ENCODE measurements around the gene NUP62CL. TPM values are rescaled to one million over a fixed set of nuclear protein-coding genes. Genes with fewer than 3 reads are reported as not detected.
"Not testable (repeated sequence)": the region's sequence is repeated elsewhere in the genome, so short reads cannot be mapped to it uniquely, and the experiment has no call there.

Gene NUP62CL
- polyA plus RNA-seq, 1 experiment: not detected

DNA sequence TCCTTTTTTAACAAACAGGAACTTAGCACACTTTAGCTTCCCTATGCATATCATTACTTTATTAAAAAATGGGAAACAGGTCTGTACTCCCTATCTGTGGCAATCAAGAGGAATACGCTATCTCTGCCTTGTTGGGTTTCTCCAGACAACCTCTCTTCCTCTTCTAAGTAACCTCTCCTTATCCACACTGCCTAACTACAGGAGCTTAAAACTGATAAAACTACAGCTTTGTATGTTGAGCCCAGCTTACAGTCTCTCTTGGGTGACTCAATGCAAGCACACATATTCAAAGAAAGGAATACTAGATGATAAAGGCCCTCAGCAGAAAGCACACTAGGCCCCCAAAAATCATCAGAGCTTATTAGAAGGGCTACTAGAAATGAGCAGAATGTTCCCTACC lies 8.9 kb downstream of the NUP62CL start:
- ChIA-PET CTCF (no interaction called here), POLR2A (no interaction called here)

DNA sequence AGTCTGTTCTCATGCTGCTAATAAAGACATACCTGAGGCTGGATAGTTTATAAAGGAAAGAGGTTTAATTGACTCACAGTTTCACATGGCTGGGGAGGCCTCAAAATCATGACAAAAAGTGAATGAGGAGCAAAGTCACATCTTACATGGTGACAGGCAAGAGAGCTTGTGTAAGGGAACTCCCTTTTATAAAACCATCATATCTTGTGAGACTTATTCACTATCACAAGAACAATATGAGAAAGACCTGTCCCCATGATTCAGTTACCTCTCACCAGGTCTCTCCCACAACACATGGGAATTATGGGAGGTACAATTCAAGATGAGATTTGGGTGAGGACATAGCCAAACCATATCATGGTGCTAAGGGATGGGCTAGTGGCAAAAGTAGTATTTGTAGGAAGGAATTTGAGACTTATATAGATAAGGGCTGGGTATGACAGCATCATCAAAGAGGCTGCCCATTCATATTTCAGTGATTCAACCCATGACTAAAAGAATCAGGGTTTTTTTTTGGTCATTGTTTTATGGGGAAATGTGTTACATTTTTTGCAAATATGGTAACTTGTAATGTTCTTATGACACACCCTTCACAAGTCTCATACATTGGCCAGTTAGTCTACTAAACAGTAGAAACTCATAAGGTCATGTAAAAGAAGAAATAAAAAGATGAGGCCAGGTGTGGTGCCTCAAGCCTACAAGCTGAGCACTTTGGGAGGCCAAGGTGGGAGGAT lies 34.7 kb downstream of the NUP62CL start:
- no peak for DNase-seq (ENCODE audit: low read depth)
- CTCF ChIA-PET: no interaction called here
- POLR2A ChIA-PET: no interaction called here
- TF ChIP-seq, protein P1, sequence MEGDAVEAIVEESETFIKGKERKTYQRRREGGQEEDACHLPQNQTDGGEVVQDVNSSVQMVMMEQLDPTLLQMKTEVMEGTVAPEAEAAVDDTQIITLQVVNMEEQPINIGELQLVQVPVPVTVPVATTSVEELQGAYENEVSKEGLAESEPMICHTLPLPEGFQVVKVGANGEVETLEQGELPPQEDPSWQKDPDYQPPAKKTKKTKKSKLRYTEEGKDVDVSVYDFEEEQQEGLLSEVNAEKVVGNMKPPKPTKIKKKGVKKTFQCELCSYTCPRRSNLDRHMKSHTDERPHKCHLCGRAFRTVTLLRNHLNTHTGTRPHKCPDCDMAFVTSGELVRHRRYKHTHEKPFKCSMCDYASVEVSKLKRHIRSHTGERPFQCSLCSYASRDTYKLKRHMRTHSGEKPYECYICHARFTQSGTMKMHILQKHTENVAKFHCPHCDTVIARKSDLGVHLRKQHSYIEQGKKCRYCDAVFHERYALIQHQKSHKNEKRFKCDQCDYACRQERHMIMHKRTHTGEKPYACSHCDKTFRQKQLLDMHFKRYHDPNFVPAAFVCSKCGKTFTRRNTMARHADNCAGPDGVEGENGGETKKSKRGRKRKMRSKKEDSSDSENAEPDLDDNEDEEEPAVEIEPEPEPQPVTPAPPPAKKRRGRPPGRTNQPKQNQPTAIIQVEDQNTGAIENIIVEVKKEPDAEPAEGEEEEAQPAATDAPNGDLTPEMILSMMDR (IDR thresholded peaks at IDR 0.05; ENCODE audit: insufficient read depth, low read depth, low read length): no peak
- Histone ChIP-seq H3K36me3 (ENCODE audit: control insufficient read depth, insufficient read depth, low read length) (no peaks in the 10 kb centered on the region), H3K27me3 (ENCODE audit: control insufficient read depth, insufficient read depth, low read length) (no peaks in the 10 kb centered on the region), H3K4me3 (ENCODE audit: low read depth, low read length) (no peak overlapping the region)

More for the DNA sequence above, 8.9 kb downstream of the NUP62CL start:
- Histone ChIP-seq H3K36me3 (ENCODE audit: control insufficient read depth, insufficient read depth, low read length) (no peaks in the 10 kb centered on the region), H3K27me3 (ENCODE audit: control insufficient read depth, insufficient read depth, low read length) (no peaks in the 10 kb centered on the region), H3K4me3 (ENCODE audit: low read depth, low read length) (no peak overlapping the region)
- TF ChIP-seq, protein P1 (IDR thresholded peaks at IDR 0.05; ENCODE audit: insufficient read depth, low read depth, low read length): no peak
- DNase-seq (ENCODE audit: low read depth): no peak

DNA sequence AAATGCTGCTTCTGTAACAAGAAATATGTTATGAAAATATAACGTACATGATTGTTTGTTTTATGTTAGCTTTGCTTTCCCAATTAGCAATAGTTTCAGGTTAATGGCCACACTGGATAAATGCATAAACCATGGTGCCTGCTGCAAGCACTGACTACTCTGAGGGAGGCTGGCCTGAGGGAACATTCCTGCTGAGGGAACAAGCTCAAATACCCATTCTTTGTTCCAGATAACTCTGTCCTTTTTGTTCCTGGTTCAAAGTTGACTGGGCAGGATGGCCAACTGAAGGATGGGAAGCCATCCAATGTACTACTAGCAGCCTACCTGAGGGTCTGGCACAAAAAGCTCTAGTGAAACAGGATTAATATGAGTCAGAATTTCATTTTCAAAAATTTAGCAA lies 37.5 kb downstream of the NUP62CL start:
- Histone ChIP-seq H3K27me3 (ENCODE audit: control insufficient read depth, insufficient read depth, low read length) (no peaks in the 10 kb centered on the region), H3K4me3 (ENCODE audit: low read depth, low read length) (no peak overlapping the region), H3K36me3 (ENCODE audit: control insufficient read depth, insufficient read depth, low read length) (no peaks in the 10 kb centered on the region)
- DNase-seq (ENCODE audit: low read depth): no peak
- CTCF ChIA-PET: no interaction called here
- TF ChIP-seq, protein P1 (IDR thresholded peaks at IDR 0.05; ENCODE audit: insufficient read depth, low read depth, low read length): no peak
- POLR2A ChIA-PET: no interaction called here

DNA sequence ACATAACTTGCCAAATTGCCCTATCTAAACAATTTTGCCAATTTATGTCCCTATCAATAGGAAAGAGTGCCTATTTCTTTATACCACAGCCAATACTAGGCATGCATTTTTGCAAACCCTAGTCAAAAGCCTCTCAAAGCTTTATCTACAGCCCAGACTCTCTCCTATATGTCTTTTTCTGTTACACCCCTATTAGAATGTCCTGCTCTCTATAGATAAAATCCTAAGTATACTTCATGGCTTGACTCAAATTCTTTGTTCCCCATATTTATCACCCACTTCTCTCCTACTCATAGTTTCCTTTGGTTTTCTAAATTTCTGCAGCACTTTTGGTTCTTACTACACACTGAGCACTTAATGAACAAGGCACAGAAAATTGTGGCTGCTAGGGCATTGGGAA lies 38.0 kb downstream of the NUP62CL start:
- Histone ChIP-seq H3K27me3 (ENCODE audit: control insufficient read depth, insufficient read depth, low read length) (no peaks in the 10 kb centered on the region), H3K4me3 (ENCODE audit: low read depth, low read length) (no peak overlapping the region), H3K36me3 (ENCODE audit: control insufficient read depth, insufficient read depth, low read length) (no peaks in the 10 kb centered on the region)
- DNase-seq (ENCODE audit: low read depth): no peak
- ChIA-PET POLR2A (no interaction called here), CTCF (no interaction called here)
- TF ChIP-seq, protein P1 (IDR thresholded peaks at IDR 0.05; ENCODE audit: insufficient read depth, low read depth, low read length): no peak

DNA sequence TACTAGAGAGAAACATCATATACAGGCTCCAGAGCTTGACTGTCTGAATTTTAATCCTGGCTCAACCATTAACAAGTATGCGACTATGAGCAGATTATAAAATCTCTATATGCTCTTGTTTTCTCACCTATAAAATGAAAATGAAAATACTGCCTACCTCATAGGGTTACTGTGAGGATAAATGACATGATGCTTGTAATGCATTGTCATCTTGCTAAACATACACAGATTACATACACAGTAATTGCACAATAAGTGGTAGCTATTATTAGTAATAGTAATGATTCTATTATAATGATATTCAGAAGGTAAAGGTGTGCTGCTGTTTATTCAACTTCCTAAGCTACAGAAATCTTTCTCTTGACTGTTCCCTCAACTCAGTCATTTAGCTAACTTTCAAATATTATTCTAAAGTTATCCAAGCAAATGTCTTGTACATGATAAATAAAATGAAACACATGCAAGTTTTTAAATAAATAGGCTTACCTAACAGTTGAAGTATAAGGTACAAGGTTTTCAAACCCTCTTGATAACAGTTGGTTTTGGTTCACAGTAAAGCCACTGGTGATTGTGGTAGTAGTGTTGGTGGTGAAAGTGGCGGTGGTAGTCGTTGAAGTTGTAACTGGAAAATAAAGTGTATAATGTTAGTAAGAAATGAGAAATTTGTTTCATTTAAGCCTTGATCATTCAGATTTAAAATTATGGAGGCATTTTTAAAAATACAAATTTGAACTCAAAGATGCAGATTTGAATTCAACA lies 38.9 kb downstream of the NUP62CL start:
- CTCF ChIA-PET: no interaction called here
- Histone ChIP-seq H3K4me3 (ENCODE audit: low read depth, low read length) (no peak overlapping the region), H3K27me3 (ENCODE audit: control insufficient read depth, insufficient read depth, low read length) (no peaks in the 10 kb centered on the region), H3K36me3 (ENCODE audit: control insufficient read depth, insufficient read depth, low read length) (no peaks in the 10 kb centered on the region)
- DNase-seq (ENCODE audit: low read depth): no peak
- POLR2A ChIA-PET: no interaction called here
- TF ChIP-seq, protein P1 (IDR thresholded peaks at IDR 0.05; ENCODE audit: insufficient read depth, low read depth, low read length): no peak

DNA sequence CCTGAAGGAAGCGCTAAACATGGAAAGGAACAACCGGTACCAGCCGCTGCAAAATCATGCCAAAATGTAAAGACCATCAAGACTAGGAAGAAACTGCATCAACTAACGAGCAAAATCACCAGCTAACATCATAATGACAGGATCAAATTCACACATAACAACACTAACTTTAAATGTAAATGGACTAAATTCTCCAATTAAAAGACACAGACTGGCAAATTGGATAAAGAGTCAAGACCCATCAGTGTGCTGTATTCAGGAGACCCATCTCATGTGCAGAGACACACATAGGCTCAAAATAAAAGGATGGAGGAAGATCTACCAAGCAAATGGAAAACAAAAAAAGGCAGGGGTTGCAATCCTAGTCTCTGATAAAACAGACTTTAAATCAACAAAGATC lies 48.6 kb downstream of the NUP62CL start:
- DNase-seq (ENCODE audit: low read depth); POLR2A ChIA-PET; H3K36me3 ChIP-seq (ENCODE audit: control insufficient read depth, insufficient read depth, low read length); H3K4me3 ChIP-seq (ENCODE audit: low read depth, low read length); CTCF ChIA-PET; H3K27me3 ChIP-seq (ENCODE audit: control insufficient read depth, insufficient read depth, low read length): not testable (repeated sequence)

DNA sequence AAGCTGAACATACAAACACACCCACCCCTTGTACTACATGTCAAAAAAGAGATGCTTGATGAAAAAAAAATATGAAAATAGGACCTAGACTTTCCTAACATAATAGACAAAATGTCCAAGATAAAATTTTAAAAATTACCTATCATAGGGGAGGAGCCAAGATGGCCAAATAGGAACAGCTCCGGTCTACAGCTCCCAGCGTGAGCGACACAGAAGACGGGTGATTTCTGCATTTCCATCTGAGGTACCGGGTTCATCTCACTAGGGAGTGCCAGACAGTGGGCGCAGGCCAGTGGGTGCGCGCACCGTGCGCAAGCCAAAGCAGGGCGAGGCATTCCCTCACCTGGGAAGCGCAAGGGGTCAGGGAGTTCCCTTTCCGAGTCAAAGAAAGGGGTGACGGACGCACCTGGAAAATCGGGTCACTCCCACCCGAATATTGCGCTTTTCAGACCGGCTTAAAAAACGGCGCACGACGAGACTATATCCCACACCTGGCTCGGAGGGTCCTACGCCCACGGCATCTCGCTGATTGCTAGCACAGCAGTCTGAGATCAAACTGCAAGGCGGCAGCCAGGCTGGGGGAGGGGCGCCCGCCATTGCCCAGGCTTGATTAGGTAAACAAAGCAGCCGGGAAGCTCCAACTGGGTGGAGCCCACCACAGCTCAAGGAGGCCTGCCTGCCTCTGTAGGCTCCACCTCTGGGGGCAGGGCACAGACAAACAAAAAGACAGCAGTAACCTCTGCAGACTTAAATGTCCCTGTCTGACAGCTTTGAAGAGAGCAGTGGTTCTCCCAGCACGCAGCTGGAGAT lies 50.4 kb downstream of the NUP62CL start:
- H3K36me3 ChIP-seq (ENCODE audit: control insufficient read depth, insufficient read depth, low read length); POLR2A ChIA-PET; H3K27me3 ChIP-seq (ENCODE audit: control insufficient read depth, insufficient read depth, low read length); CTCF ChIA-PET; H3K4me3 ChIP-seq (ENCODE audit: low read depth, low read length); DNase-seq (ENCODE audit: low read depth): not testable (repeated sequence)

Measured in BJ (cell line).